ENCODE data around the gene KAT14. TPM values are rescaled to one million over a fixed set of nuclear protein-coding genes. Genes with fewer than 3 reads are reported as not detected.

Gene KAT14
- total RNA-seq, 1 donor from 2014 or later = 17.9 TPM

Other genes with a start within 250 kb of the KAT14 start
- gene SNX5, start 169.1 kb upstream of the KAT14 start, total RNA-seq = 238 and 248 TPM in 2 replicates
- 32.1 and 33.6 TPM in 2 replicates for gene MGME1, start 168.8 kb upstream of the KAT14 start, total RNA-seq
- not detected in 2 replicates for gene OVOL2, start 79.9 kb upstream of the KAT14 start, total RNA-seq
- 16.3 and 16.7 TPM in 2 replicates for gene PET117, start within 50 bp of the KAT14 start, total RNA-seq
- 7.6 and 7.8 TPM in 2 replicates for gene ZNF133, start 150.7 kb downstream of the KAT14 start, total RNA-seq

Measured in activated T-helper 1 cell treated with anti-CD3 and anti-CD28 coated beads, Interleukin-12 subunit alpha, Interleukin-12 subunit beta, Interleukin-2, Interleukin-4 antibody, amounts not matched to agents 30 ng/mL and 10 ng/mL and 1 ng/mL, durations not matched to agents 14 hours and 24 hours and 36 hours (primary cell).